ENCODE results near the gene ANKRD37. TPM values are rescaled to one million over a fixed set of nuclear protein-coding genes. Genes with fewer than 3 reads are reported as not detected.

Gene ANKRD37
- total and polyA plus RNA-seq, 9 of the 15 experiments (the other 6 are each of a cell fraction or from before 2014, with no cell fraction given): 1.3 to 53.7 (median 3.6) TPM

GRCh38 chr4:185425647-185426352, 29.2 kb downstream of the ANKRD37 start, which contains the start of gene UFSP2 (continued):
- TF ChIP-seq, protein P1, sequence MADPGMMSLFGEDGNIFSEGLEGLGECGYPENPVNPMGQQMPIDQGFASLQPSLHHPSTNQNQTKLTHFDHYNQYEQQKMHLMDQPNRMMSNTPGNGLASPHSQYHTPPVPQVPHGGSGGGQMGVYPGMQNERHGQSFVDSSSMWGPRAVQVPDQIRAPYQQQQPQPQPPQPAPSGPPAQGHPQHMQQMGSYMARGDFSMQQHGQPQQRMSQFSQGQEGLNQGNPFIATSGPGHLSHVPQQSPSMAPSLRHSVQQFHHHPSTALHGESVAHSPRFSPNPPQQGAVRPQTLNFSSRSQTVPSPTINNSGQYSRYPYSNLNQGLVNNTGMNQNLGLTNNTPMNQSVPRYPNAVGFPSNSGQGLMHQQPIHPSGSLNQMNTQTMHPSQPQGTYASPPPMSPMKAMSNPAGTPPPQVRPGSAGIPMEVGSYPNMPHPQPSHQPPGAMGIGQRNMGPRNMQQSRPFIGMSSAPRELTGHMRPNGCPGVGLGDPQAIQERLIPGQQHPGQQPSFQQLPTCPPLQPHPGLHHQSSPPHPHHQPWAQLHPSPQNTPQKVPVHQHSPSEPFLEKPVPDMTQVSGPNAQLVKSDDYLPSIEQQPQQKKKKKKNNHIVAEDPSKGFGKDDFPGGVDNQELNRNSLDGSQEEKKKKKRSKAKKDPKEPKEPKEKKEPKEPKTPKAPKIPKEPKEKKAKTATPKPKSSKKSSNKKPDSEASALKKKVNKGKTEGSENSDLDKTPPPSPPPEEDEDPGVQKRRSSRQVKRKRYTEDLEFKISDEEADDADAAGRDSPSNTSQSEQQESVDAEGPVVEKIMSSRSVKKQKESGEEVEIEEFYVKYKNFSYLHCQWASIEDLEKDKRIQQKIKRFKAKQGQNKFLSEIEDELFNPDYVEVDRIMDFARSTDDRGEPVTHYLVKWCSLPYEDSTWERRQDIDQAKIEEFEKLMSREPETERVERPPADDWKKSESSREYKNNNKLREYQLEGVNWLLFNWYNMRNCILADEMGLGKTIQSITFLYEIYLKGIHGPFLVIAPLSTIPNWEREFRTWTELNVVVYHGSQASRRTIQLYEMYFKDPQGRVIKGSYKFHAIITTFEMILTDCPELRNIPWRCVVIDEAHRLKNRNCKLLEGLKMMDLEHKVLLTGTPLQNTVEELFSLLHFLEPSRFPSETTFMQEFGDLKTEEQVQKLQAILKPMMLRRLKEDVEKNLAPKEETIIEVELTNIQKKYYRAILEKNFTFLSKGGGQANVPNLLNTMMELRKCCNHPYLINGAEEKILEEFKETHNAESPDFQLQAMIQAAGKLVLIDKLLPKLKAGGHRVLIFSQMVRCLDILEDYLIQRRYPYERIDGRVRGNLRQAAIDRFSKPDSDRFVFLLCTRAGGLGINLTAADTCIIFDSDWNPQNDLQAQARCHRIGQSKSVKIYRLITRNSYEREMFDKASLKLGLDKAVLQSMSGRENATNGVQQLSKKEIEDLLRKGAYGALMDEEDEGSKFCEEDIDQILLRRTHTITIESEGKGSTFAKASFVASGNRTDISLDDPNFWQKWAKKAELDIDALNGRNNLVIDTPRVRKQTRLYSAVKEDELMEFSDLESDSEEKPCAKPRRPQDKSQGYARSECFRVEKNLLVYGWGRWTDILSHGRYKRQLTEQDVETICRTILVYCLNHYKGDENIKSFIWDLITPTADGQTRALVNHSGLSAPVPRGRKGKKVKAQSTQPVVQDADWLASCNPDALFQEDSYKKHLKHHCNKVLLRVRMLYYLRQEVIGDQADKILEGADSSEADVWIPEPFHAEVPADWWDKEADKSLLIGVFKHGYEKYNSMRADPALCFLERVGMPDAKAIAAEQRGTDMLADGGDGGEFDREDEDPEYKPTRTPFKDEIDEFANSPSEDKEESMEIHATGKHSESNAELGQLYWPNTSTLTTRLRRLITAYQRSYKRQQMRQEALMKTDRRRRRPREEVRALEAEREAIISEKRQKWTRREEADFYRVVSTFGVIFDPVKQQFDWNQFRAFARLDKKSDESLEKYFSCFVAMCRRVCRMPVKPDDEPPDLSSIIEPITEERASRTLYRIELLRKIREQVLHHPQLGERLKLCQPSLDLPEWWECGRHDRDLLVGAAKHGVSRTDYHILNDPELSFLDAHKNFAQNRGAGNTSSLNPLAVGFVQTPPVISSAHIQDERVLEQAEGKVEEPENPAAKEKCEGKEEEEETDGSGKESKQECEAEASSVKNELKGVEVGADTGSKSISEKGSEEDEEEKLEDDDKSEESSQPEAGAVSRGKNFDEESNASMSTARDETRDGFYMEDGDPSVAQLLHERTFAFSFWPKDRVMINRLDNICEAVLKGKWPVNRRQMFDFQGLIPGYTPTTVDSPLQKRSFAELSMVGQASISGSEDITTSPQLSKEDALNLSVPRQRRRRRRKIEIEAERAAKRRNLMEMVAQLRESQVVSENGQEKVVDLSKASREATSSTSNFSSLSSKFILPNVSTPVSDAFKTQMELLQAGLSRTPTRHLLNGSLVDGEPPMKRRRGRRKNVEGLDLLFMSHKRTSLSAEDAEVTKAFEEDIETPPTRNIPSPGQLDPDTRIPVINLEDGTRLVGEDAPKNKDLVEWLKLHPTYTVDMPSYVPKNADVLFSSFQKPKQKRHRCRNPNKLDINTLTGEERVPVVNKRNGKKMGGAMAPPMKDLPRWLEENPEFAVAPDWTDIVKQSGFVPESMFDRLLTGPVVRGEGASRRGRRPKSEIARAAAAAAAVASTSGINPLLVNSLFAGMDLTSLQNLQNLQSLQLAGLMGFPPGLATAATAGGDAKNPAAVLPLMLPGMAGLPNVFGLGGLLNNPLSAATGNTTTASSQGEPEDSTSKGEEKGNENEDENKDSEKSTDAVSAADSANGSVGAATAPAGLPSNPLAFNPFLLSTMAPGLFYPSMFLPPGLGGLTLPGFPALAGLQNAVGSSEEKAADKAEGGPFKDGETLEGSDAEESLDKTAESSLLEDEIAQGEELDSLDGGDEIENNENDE (IDR thresholded peaks at IDR 0.05; ENCODE audit: low read depth, low read length): no peak
- TF ChIP-seq EP400 (IDR thresholded peaks at IDR 0.05): peak; percentile 87
- no peak for TF ChIP-seq ZNF696 (CRISPR knock-in tag; conservative IDR thresholded peaks at IDR 0.05)
- TF ChIP-seq KAT7 (CRISPR knock-in tag; IDR thresholded peaks at IDR 0.05; ENCODE audit: borderline replicate concordance): peak; percentile 41; the same call in 1 of the 2 replicates
- 0 out of 2 replicates have a peak, but pooled peaks have one; percentile 38 for TF ChIP-seq MYNN (IDR thresholded peaks at IDR 0.05)
- TF ChIP-seq MYNN (CRISPR knock-in tag; IDR thresholded peaks at IDR 0.05): no peak
- TF ChIP-seq XRCC5 (IDR thresholded peaks at IDR 0.05; ENCODE audit: low read depth, low read length): peak; percentile 68; the same call in 1 of the 2 replicates
- TF ChIP-seq MAX (CRISPR knock-in tag; IDR thresholded peaks at IDR 0.05): peak; percentile 95
- TF ChIP-seq CAMTA2 (CRISPR knock-in tag; conservative IDR thresholded peaks at IDR 0.05): no peak
- TF ChIP-seq ZNF583 (CRISPR knock-in tag; IDR thresholded peaks at IDR 0.05): no peak
- TF ChIP-seq ILF3 (IDR thresholded peaks at IDR 0.05; ENCODE audit: borderline replicate concordance): peak; percentile 59; the same call in 1 of the 2 replicates
- TF ChIP-seq HNRNPLL (IDR thresholded peaks at IDR 0.05; ENCODE audit: low read depth, low read length, poor library complexity, severe bottlenecking): peak; percentile 97
- TF ChIP-seq, protein P2, sequence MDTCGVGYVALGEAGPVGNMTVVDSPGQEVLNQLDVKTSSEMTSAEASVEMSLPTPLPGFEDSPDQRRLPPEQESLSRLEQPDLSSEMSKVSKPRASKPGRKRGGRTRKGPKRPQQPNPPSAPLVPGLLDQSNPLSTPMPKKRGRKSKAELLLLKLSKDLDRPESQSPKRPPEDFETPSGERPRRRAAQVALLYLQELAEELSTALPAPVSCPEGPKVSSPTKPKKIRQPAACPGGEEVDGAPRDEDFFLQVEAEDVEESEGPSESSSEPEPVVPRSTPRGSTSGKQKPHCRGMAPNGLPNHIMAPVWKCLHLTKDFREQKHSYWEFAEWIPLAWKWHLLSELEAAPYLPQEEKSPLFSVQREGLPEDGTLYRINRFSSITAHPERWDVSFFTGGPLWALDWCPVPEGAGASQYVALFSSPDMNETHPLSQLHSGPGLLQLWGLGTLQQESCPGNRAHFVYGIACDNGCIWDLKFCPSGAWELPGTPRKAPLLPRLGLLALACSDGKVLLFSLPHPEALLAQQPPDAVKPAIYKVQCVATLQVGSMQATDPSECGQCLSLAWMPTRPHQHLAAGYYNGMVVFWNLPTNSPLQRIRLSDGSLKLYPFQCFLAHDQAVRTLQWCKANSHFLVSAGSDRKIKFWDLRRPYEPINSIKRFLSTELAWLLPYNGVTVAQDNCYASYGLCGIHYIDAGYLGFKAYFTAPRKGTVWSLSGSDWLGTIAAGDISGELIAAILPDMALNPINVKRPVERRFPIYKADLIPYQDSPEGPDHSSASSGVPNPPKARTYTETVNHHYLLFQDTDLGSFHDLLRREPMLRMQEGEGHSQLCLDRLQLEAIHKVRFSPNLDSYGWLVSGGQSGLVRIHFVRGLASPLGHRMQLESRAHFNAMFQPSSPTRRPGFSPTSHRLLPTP (IDR thresholded peaks at IDR 0.05; ENCODE audit: borderline replicate concordance, extremely low read depth, insufficient read length): no peak
- no peak for TF ChIP-seq MAFG (tag; conservative IDR thresholded peaks at IDR 0.05)

Data from K562 (cell line).